HepG2 (cell line): ENCODE data around the gene GRHL1. TPM values are rescaled to one million over a fixed set of nuclear protein-coding genes. Genes with fewer than 3 reads are reported as not detected.
A peak's percentile ranks its signal among the peaks of the same experiment; 100 is the strongest.

Experiments
- ATAC-seq: fragments of 200-7000 bp; cut with Tn5 transposase; 3 replicates; pipeline ENCODE4 v1.9.1; 2020; ENCODE audit warnings: mild to moderate bottlenecking, moderate library complexity
- BruUV-seq: library from RNA; stranded (reverse); fragments of 400-500 nt; replicated peaks from 2 replicates; lab custom pipeline; 2021; lab: Mats Ljungman, UMichigan
- CTCF ChIA-PET: fragments of 300-600 bp; formaldehyde crosslinking; extraction: SDS; loops from one replicate; lab custom pipeline; 2021; ENCODE audit warnings: low total read pairs, inconsistent platforms, low intra/inter-chr PET ratio; lab: Yijun Ruan, JAX
- POLR2A ChIA-PET: fragments of 350-600 bp; sonication (Branson Sonifier 250); formaldehyde crosslinking; loops from one replicate; lab custom pipeline; 2020; ENCODE audit warnings: antibody characterized with exemption, inconsistent platforms; lab: Yijun Ruan, JAX
- DNase-seq: peaks from one replicate; pipeline ENCODE4 v3.0.0-alpha.2; 2015; ENCODE audit warnings: low spot score
- FAIRE-seq: peaks from 3 replicates; lab custom pipeline; 2011; peaks lifted over from hg19 to GRCh38; lab: Jason Lieb, UNC
- H2AFZ ChIP-seq: one replicate; pipeline ENCODE4 v1.6.1; 2011; ENCODE audit warnings: low read length, inconsistent platforms
- H3K27ac ChIP-seq: fragments of 300-600 bp; 3 replicates; pipeline ENCODE4 v1.8.0; 2011; ENCODE audit warnings: mixed run types, mild to moderate bottlenecking, mixed read lengths, low read length, inconsistent platforms; ENCODE audit not compliant: insufficient read depth; ENCODE audit errors: extremely low read length
- H3K27me3 ChIP-seq, 2 experiments: fragments of 200-600 bp in 1 of 2; 2 replicates in 1 of 2; 3 replicates in 1 of 2; pipeline versions ENCODE4 v1.6.0 to v1.8.0; 2011; ENCODE audit warnings: low read length in 2 of 2, mild to moderate bottlenecking in 2 of 2, moderate library complexity in 2 of 2, inconsistent platforms in 1 of 2; ENCODE audit not compliant: insufficient read depth in 2 of 2, control insufficient read depth in 1 of 2
- H3K36me3 ChIP-seq, 2 experiments: fragments of 200-600 bp in 1 of 2; replicated peaks in 1 of 2; 2 replicates in 1 of 2; 3 replicates in 1 of 2; pipeline versions ENCODE4 v1.5.1 to v1.8.0; 2011; ENCODE audit warnings: low read length in 2 of 2, inconsistent platforms in 1 of 2; ENCODE audit not compliant: insufficient read depth in 2 of 2, control insufficient read depth in 1 of 2
- H3K4me1 ChIP-seq: 2 replicates; pipeline ENCODE4 v1.5.1; 2012; ENCODE audit warnings: low read length, inconsistent platforms; ENCODE audit not compliant: insufficient read depth
- H3K4me2 ChIP-seq: 2 replicates; pipeline ENCODE4 v1.6.0; 2011; ENCODE audit warnings: low read depth, low read length, inconsistent platforms
- H3K4me3 ChIP-seq, 3 experiments: fragments of 200-600 bp in 1 of 3; sonication (generic), shearing (Covaris generic) in 1 of 3; replicated peaks in 1 of 3; 2 replicates each; pipeline ENCODE4 v1.5.1; 2011 to 2016; ENCODE audit warnings: low read length in 3 of 3, inconsistent platforms in 2 of 3, low read depth in 2 of 3, mild to moderate bottlenecking in 2 of 3, control low read depth in 1 of 3, mixed read lengths in 1 of 3; ENCODE audit not compliant: insufficient read depth in 1 of 3
- H3K79me2 ChIP-seq: one replicate; pipeline ENCODE4 v1.6.1; 2011; ENCODE audit warnings: low read length, inconsistent platforms; ENCODE audit not compliant: insufficient read depth
- H3K9ac ChIP-seq: 2 replicates; pipeline ENCODE4 v1.6.0; 2011; ENCODE audit warnings: mild to moderate bottlenecking, low read depth, low read length, inconsistent platforms; ENCODE audit not compliant: insufficient read depth
- H3K9me3 ChIP-seq: 2 replicates; pipeline ENCODE4 v1.5.1; 2012; ENCODE audit warnings: mild to moderate bottlenecking, low read length
- H4K20me1 ChIP-seq: 2 replicates; pipeline ENCODE4 v1.6.0; 2011; ENCODE audit warnings: inconsistent platforms, mild to moderate bottlenecking, low read length, moderate library complexity; ENCODE audit not compliant: insufficient read depth
- ATF7 ChIP-seq, 2 experiments: fragments of 450-650 bp in 1 of 2; sonication (generic) in 1 of 2; formaldehyde crosslinking in 1 of 2; IDR thresholded peaks; 2 replicates each; pipeline versions ENCODE4 v1.4.0 to v1.6.1; 2016 to 2020; ENCODE audit warnings: antibody characterized with exemption in 1 of 2, mild to moderate bottlenecking in 1 of 2, missing genetic modification reagents in 1 of 2
- MYNN ChIP-seq: sonication (generic); formaldehyde crosslinking; IDR thresholded peaks from 2 replicates; pipeline ENCODE4 v1.4.0; 2020; ENCODE audit warnings: mild to moderate bottlenecking, low read depth, missing genetic modification reagents
- NFKBIZ ChIP-seq: IDR thresholded peaks from 2 replicates; pipeline ENCODE4 v1.6.1; 2018; ENCODE audit warnings: missing genetic modification reagents, missing compliant biosample characterization
- REST ChIP-seq, 2 experiments: IDR thresholded peaks; 2 replicates each; pipeline ENCODE4 v1.6.1; 2011 to 2012; ENCODE audit warnings: low read length in 2 of 2, borderline replicate concordance in 1 of 2, low read depth in 1 of 2, mild to moderate bottlenecking in 1 of 2, moderate library complexity in 1 of 2
- ZNF329 ChIP-seq: sonication (generic); formaldehyde crosslinking; IDR thresholded peaks from 2 replicates; pipeline ENCODE4 v1.9.0; 2021; ENCODE audit warnings: low read depth, mild to moderate bottlenecking, missing genetic modification reagents
- WGBS: methylation state at CpG from one replicate; pipeline ENCODE4 v1.1.6; 2017; ENCODE audit warnings: low lambda C conversion rate; 5-methylcytosine and 5-hydroxymethylcytosine counted together
- in situ Hi-C: cut with HindIII; loops from 2 replicates; pipeline ENCODE4 v1.10.0; 2017; ENCODE audit warnings: low pct_unique_long_range_greater_than_20kb; ENCODE audit not compliant: extremely low pct_ligation_motif_present
- intact Hi-C: fragments of 100-400 bp; cut with micrococcal nuclease; formaldehyde crosslinking; loops from one replicate; pipeline ENCODE4 v1.10.0; 2022; ENCODE audit not compliant: unreplicated experiment
- polyA plus RNA-seq, 8 experiments: library from polyadenylated mRNA; depleted of rRNA in 3 of 8; stranded (reverse) in 7 of 8; unstranded in 1 of 8; fragments of >200 nt; fragmentation: Illumina TruSeq in 4 of 8; extraction: Trizol in 4 of 8; gene quantifications; 2 replicates each; pipeline versions ENCODE4 v1.2.1 to v1.2.3, GENCODE V29; 2011 to 2016; ENCODE audit warnings: low read depth in 4 of 8, missing spikeins in 1 of 8, mixed read lengths in 1 of 8; ENCODE audit not compliant: insufficient read depth in 1 of 8
- total RNA-seq, 5 experiments: library from RNA; depleted of rRNA; stranded (reverse); fragments of >200 nt; fragmentation: Illumina TruSeq; extraction: Trizol; gene quantifications; 2 replicates each; pipeline ENCODE4 v1.2.3, GENCODE V29; 2016; ENCODE audit warnings: low read depth in 1 of 5

GRHL1 gene
- total and polyA plus RNA-seq, 2 of the 13 experiments (the other 11 are each of a cell fraction or from before 2014, with no cell fraction given): 9.3 to 12.0 TPM

GRCh38 chr2:9967053-9967775 is 15.7 kb downstream of the GRHL1 start (continued):
- TF ChIP-seq REST (IDR thresholded peaks at IDR 0.05; ENCODE audit: borderline replicate concordance in 1 of 2, low read depth in 1 of 2, low read length in 2 of 2) (no peak), NFKBIZ (no peak)

- no TSS peak for BruUV-seq
- in situ Hi-C loops (no loop called here), intact Hi-C loops (no loop called here)
- ChIA-PET CTCF (no interaction called here), POLR2A (no interaction called here)
- H3K27ac ChIP-seq: no peak overlapping the region
- no peak overlapping the region for H3K9ac ChIP-seq
- no peaks in the 10 kb centered on the region for H3K4me1 ChIP-seq
- ATAC-seq (no peak), FAIRE-seq (no peak), DNase-seq (no peak)
- H3K9me3 ChIP-seq: no peaks in the 10 kb centered on the region
- TF ChIP-seq ATF7 (IDR thresholded peaks at IDR 0.05) (peak; percentile 66), ATF7 (CRISPR knock-in tag; IDR thresholded peaks at IDR 0.05) (no peak), MYNN (no peak), ZNF329 (CRISPR knock-in tag) (no peak)
- H3K36me3 ChIP-seq: peaks cover 7 to 73% of the 10 kb centered on the region in 2 experiments
- H2AFZ ChIP-seq: no peak overlapping the region
- WGBS: 95% methylated on average over 10 of the region's 10 CpGs
- no peaks in the 10 kb centered on the region for H4K20me1 ChIP-seq
- H3K27me3 ChIP-seq: no peaks in the 10 kb centered on the region
- H3K4me3 ChIP-seq: no peak overlapping the region
- H3K79me2 ChIP-seq: no peaks in the 10 kb centered on the region
- H3K4me2 ChIP-seq: no peak overlapping the region
These were observed 17.3 kb downstream of the GRHL1 start for GRCh38 chr2:9968553-9969497.
